Measurements from ENCODE around the gene IQSEC1.

Gene IQSEC1

DNA sequence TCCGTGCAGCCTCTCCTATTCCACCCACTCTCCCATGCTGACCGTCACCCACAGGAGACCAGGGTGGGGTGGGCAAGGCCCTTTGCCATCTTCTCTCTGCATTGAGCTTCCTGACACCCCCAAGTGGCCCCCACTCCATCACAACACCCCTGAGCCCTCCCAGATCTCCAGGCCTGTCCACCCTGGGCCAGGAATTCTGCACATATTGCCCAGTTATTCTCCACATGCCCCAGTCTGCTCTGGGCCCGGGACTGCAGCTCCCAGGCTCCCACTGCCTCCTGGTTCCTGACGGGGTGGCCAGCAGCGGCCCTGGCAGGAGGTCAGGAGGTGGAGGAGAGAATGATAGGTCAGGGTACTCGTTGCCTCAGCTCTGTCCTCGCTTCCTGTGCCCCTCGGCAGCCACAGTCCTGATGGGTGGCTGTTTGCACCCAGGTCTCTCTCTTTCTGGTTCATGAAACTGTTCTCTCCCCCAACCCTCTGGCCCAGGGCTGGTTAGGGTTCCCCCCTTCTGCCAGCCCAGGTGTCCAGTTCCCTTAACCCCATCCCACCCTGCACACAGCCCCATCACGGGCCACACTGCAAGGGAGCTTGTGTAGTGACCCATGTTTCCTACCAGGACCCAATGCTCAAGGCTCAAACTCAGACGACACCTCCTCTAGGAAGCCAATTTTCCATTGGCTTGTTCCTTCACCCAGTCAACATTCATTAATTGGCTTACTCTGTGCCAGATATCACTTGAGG, 47.3 kb downstream of the IQSEC1 start:
- DNase-seq, result no peak

DNA sequence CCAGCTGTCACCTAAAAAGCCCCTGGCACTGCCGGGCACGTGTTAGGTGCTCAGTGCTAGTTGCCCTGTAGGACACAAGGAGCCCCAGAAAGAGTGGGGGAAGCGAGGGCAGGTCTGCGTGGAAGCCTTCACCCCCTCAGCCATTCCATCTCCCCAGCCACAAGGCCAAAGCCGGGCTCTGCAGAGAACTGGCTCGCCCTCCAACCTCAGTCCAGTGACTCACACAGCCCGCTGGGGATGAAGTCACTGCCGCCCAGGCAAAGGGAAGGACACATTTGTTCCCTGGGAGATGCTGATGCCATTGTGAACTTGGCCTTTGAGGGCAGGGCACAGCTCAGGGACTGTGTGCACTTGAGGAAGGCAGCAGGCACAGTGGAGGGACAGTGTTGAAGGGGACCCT, 48.1 kb downstream of the IQSEC1 start:
- no peak for DNase-seq

DNA sequence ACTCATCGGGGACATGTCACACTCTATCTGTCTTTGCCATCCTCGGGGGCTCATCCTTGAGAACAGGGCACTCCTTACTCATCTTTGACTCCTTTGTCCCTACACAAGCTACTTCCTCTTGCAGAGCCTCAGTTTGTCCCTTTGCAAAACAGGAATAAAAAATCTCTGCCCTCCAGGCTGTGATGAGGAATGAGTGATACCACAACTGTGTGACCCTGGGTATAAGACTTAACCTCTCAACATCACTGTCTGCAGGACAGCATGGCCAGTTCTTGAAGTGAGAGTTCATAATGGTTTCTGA, 48.5 kb downstream of the IQSEC1 start:
- no peak for DNase-seq

DNA sequence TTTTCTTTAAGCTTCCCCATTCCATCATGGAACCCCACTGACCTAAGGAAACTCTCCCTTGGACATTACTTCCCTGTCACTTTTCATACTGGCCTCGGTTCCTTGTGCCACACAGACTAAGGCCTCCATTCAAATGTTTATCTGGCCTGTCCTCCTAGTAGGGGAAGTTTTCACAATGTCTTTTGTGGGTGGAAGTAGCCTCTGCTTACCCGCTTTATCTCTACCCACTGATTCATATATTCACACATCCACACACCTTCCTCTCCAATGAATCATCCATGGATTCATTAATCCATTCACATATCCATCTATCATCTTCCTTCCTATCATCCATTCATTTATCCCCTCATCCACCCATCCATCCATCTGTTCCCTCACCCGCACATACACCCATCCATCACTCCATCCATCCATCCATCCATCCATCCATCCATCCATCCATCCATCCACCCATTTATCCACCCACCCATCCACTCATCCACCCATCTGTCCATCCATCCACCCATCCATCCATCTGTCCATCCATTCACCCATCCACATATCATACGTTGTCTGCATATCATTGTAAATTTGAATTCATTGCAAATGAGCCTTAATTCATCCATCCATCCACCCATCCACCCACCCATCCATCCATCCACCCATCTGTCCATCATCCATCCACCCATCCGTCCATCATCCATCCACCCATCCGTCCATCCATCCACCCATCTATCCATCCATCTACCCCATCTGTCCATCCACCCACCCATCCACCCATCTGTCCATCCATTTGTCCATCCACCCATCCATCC, 49.1 kb downstream of the IQSEC1 start:
- no peak for DNase-seq

DNA sequence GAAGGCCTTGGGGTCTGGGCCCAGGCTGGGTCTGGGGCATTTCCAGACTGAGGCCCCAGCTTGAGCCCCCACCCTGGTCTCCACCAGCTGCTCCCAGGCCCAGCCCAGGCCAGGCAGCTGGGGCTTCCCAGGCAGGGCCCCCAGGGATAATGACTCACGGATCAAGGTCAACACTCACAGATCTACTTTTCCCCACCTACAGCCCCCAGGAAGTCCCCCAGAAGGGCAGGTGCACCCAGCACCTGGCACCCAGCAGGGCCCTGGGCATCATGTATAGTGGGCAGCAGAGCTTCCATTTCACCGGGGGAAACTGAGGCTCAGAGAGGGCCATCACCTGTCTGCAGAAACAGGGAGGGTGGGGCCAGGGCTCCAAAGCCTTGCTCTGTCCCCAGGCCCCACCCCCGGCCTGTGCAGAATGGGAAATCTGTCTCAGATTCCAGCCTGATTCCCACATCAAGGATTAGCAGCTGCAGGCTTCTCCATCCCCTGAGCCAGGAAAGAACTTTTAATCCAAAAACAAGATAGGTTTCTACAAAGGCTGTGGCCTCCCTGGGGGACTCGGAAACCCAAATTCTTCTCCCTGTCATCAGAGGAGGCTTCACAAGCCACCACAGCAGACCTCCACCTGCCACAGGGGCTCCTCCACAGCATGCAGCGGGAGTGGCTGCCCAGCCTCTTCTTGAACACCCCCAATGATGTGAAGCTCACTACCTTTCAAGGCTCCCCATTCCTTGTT, 49.8 kb downstream of the IQSEC1 start:
- peak; percentile 43 for DNase-seq

DNA sequence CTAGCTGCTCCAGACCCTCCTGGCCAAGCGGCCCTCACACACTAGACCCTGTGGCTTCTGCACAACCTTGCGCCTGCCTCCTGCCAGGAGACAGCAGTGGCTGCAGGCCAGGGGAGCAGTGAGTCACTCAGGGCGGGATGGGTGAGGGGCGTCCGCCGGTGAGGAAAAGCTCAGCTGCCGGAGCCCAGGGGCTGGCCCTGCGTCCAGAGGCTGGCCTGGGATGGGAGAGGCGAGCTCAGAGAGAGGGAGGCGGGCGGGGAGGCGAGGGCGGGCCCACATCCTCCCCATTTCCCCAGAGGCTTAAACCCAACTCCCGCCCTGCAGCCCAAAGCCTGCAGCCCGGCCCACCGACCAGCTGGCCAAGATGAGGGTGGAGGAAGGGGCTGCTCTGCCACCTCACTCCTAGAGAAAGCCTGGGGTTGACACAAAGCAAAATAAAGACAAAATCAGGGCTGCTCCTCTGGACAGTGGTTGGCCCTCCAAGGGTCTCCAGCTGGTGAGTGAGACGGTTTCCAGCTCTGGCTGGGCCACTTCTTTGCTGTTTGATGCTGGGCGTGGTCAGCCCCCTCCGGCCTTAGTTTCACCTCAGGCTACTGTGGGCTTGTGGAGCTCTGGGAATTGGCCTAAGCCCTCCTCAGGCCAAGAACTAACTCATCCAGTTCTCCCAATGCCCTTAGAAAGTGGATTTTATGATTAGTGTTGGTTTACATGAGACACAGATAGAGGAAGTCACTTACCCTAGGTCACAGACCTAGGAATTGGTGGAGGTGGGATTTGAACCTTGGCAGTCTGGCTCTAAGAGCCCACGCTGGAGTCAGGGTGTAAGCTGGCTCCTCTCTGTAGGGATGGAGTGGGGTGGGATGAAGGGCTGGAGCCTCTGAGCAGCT, 50.6 kb downstream of the IQSEC1 start:
- DNase-seq, result peak; percentile 43

DNA sequence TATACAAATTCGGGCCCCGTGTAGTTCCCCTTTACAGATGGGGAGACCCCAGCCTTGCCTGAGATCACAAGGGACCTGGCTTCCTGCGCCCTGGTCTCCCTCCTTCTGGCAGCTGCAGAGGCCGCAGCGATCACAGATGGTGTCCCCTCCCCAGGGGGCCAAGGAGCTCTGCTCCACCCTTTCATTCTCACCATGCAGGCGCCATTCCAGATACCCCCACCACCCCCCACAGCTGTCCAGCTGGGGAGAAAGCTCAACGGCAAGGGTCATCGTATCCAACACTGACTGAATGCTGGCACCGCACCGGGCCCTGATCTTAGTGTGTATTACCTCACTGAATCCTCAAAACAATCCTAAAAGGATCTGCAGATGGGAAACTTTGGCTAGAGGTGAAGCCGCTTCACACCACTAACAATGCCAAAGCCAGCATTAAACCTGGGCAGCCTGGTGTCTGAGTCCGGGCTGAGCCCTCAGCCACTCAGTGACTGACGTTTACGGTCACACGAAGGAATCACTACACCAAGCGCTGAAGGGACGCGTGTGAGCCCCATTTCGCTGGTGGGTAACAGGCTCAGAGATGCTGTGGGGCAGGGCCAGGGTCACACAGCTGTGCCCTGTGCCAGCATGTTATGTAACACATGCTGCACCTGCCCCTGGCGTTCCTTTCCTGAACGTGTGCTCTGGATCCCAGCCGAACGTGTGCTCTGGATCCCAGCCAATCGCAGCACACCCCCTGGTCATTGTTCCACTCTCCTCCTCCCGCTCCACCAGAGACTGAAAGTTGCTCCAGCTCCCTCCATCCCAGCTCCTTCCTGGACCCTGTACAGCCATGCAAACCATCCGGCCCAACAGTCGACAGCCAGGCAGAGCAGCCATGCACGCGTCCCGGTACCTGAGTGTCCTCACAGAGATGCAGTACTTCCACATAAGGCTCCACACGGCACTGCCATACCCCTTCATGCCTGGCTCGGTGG, 51.8 kb downstream of the IQSEC1 start:
- DNase-seq, result peak; percentile 66

DNA sequence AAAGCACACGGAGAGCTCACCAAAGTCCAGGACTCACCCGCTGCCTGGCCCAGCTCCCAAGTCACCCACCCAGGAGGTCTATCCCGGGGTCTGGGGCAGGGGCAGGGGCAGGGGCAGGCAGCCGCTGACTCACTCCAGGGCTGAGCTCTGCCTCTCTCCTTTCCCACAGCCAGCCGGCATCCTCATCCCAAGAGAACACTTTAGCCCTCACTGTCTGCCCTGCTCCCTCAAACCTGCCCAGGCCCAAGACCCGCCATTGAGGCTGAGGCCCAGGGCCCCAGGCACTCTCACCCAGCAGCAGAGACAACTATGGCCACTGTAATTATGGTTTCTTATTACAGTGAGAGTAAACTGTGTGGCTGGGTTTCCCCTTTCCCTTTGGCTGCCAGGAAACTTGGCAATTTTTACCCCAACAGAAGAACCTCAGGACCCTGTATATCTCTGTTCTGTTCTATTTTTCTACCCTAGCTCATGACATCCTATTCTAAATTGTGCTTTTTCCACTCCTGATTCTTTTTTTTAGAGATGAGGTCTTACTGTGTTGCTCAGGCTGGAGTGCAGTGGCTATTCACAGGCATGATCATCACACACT, 53.0 kb downstream of the IQSEC1 start:
- DNase-seq, result no peak

DNA sequence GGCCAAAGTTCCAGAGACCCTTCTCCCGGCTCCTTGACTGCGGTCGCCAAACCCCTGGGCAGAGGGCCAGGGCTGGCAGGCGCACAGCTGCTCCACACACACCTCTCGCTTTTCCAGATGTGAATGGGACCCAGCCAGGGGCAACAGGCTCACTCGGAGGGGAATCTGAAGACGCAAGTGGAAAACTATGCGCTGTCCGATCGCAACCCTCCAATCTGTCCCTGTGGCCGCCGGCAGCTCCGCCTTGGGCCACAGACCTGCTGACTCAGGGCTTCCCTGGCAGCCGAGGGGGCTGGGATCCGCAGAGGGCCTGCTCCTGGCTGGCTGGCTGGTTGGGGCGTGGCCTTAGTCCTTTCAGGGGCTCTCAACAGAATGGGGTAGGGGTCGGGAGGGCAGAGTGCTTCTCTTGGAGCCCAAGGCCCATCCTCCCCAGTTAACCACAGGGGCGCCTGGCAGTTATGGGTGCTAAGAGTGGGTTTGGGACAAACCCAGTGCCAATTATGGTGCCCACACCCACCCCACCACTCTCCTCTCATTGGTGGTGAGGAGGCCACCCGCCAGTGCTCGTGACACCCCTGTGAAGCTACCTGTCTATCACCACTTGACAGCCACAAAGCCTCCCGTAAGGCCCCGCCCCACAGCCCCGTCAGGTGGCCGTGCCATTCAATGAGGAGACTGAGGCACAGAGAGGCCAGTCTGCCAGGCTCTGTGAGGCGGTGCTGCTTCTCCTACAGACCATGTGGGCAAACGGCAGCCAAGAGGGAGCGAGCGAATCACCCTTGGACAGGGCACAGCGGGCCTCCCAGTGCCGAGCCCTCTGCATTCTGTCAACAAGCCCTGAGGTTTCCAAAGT, 53.8 kb downstream of the IQSEC1 start:
- no peak for DNase-seq

DNA sequence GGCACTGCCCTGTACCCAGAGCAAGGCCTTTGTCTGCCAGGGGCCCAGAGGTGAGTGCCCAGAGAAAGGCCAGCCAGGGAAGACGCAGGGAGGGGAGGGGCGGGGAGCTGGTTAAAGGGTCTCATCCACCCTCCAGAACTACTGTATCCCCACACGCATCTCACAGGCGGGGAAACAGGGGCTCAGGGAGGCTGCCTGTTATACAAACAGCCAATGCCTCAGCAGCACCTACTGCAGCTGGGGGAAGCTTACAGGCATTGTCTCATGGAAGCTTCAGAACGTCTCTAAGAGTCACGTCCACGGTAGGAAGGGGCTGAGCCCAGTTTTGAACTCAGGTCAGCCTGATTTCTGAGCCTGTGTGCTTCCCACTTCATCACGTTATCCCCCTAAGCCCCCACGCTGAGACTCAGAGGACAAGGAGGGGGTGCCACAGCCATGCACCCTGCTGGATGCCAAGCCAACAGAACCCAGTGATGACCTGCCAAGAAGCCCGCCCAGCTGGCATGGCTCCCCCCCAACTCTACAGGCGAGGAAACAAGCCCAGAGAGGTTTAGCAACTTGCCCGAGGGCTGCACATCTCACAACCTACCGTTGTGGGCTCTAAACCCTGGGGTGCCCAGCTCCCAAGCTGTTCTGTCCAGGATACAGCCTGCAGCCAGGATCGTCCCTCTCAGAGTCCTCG, 54.5 kb downstream of the IQSEC1 start:
- DNase-seq, result no peak

DNA sequence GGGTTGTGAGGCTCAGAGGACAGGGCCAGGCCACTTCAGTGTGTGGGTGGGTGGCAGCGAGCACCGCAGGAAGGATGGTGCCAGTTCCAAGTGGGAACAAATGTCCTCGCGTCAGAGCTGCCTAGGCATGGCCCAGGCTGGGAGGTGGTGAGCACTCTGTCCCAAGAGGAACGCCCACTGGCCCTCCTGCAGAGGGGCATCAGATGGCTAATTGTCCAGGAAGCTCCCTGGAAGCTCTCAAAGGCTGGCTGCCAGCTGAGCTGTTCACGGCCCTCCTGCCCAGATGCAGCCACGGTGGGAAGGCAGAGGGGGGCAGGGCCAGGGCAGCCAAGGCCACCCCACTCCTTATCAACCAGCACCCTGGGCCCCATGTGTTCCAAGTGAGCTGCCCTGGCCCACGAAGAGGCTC, 55.2 kb downstream of the IQSEC1 start:
- DNase-seq, result no peak

DNA sequence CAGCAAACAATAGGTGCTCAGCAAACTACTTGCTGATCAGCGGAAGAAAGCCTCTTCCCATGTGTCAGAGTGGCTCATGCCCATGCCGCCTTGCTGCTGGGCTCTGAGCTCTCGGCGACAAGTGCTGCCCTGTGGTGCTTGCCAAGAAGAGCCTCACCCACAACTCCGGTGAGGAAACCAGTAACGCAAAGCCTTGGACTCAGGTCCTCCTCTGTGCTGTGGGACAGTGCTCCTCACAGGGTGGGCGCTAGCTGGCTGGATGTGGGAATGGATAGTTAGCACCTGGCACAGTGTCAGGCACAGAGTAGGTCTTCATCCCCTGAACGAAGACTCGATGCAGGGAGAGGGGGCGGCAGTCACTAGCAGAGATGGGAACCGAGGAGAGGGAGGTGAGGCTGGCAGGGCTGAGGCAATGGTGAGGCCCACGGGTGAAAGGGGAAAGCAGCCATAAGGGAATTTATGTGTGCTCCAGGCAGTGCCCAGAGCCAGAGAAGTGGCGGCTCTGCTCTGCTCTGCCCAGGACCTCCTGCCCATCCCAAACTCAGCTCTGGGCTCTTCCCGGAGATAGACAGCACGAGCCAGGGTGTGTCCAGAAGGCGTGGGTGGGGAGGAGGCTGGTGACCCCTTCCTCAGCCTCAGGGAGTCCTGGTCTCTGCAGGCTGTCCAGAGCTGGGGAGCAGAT, 55.7 kb downstream of the IQSEC1 start:
- no peak for DNase-seq

DNA sequence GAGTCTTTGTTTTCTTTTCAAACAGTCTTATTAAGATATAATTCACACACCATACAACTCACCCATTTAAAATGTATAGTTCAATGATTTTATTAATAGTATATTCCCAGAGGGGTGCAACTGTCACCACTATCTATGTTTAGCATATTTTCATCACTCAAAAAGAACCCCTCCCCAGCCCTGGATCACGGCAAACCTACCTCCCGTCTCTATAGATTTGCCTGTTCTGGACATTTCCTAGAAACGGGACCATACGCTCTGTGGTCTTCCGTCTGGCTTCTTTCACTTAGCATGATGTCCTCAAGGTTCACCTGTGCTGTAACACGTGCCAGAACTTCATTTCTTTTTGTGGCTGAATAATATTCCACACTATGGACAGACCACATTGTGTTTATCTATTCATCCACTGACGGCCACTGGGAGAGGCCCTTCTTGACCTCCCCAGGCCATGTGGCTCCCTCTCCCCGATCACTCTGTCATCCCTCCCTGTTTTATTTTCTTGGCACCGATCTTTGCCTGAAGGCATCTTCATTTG, 56.4 kb downstream of the IQSEC1 start:
- DNase-seq, result no peak

DNA sequence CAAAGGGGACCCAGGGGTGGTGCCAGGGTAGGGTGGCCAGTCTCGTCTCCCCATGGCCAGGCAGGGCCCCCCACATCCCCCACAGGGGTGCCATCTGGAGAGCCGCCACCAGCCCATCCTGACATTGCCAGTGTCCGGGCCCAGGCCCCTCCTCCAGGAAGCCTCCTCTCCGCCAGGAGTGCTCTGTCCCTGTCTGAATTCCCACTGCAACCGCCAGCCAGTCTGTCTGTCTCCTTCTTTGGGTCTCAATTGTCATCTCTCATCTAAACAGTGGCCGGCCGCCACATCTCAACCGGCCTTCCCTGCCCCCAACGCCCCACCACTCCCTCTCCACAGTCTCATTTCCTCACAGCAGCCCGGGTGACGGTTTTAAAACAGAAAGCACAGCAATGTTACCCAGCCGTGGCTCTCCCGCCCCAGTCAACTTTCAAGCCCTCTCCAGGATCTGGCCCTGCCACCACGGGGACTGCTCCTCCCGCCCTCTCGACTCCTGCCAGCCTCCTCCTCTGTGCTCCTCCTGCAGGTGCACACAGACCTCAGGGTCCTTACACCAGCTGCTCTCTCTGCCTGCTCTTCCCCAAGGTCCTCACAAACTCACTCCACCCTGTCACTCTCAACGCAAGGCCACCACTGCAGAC, 57.0 kb downstream of the IQSEC1 start:
- peak; percentile 59 for DNase-seq

DNA sequence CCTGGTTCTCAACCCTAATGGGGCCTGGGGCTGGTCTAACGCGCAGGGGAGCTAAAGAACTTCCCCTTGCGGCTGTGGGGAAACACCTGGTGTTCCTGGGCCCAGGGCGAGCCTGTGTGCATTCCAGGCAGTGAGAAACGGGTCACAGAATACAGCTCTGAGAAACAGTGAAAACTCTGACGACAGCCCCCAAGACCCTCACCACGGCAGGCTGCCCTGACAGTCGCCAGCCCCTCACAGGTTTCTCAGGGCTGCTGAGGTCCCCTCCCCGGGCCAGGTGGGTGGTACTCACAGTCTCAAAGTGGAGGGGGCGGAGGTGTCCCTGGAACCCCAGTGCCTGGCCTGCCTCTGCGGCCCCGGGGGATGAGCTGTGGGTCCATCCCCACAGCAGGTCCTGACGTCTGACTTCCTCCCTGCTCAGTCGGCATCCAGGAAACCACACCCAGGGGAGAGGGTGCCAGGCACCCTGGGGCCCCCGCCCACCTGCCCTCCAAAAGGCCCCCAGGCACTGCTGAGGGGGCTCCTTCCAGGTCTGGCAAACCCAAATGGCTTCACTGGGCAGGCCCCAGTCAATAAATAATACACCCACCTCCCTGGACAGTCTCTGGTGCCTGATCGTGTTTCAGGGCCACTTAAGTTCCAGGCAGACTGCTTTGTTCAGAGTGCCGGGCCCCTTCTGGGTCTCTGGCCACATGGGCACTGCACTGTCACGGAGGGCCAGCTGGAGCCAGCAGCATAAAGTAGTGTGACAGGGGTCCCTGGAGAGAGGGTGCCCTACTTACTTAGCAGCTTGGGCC, 57.7 kb downstream of the IQSEC1 start:
- DNase-seq, result no peak

DNA sequence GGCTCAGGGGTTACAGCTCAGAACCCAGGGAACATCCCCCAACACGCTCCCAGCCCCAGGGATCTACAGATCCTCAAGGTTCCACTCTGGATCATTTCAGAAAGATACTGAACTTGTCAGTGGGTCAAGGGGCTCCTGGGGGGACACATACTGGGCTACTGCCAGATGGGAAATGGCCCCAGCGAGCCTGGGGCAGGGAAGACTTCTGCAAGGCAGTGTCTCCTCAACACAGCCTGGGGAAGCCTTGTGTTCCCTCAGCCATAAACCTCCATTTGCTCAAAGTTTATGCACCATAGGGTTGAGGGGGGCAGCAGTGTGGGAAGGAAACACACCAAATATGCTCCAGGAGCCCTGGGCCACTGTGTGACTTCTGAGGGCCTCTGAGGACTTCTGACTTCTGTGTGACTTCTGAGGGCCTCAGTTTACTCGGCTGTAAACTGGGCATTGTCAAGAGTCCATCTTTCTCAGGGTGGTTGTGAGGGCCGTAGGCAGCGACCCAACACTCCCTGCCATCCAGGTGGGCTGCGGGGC, 58.4 kb downstream of the IQSEC1 start:
- no peak for DNase-seq
